GM12891 (cell line): ENCODE measurements around the gene BSND.

Experiments
- DNase-seq: peaks from one replicate; pipeline ENCODE4 v3.0.0; 2011; ENCODE audit warnings: low spot score; ENCODE audit not compliant: insufficient read length
- FAIRE-seq: peaks from 2 replicates; lab custom pipeline; 2011; peaks lifted over from hg19 to GRCh38; lab: Jason Lieb, UNC
- PAX5 ChIP-seq: IDR thresholded peaks from 2 replicates; pipeline ENCODE4 v1.6.1; 2011; ENCODE audit warnings: low read length, moderate library complexity, mild to moderate bottlenecking; ENCODE audit not compliant: insufficient read depth, severe bottlenecking
- POLR2A ChIP-seq: IDR thresholded peaks from 2 replicates; pipeline ENCODE4 v1.6.1; 2011; ENCODE audit warnings: low read depth, low read length, control low read depth
- POLR2AphosphoS5 ChIP-seq: IDR thresholded peaks from 2 replicates; pipeline ENCODE4 v1.6.1; 2011; ENCODE audit warnings: low read depth, low read length, control low read depth
- POU2F2 ChIP-seq: IDR thresholded peaks from 2 replicates; pipeline ENCODE4 v1.6.1; 2011; ENCODE audit warnings: low read depth, mild to moderate bottlenecking, control low read depth, low read length, moderate library complexity
- SPI1 ChIP-seq: IDR thresholded peaks from 2 replicates; pipeline ENCODE4 v1.6.1; 2011; ENCODE audit warnings: low read depth, low read length, control low read depth
- TAF1 ChIP-seq: IDR thresholded peaks from 2 replicates; pipeline ENCODE4 v1.6.1; 2011; ENCODE audit warnings: low read depth, low read length, control low read depth

BSND gene

GRCh38 chr1:54982739-54983138 is 16.0 kb upstream of the BSND start:
- TF ChIP-seq POLR2A (no peak), TAF1 (no peak), PAX5 (no peak), SPI1 (no peak), POLR2AphosphoS5 (no peak), POU2F2 (no peak)
- DNase-seq (no peak), FAIRE-seq (no peak)

GRCh38 chr1:54984131-54984842 is 14.4 kb upstream of the BSND start:
- TF ChIP-seq SPI1 (no peak), POLR2A (no peak), PAX5 (no peak), POU2F2 (no peak), POLR2AphosphoS5 (no peak), TAF1 (no peak)
- DNase-seq (no peak), FAIRE-seq (no peak)

- FAIRE-seq, result no peak
Observed at GRCh38 chr1:54985556-54985955, 13.2 kb upstream of the BSND start.

GRCh38 chr1:54986025-54986424 is 12.7 kb upstream of the BSND start:
- no peak for FAIRE-seq
- no peak for TF ChIP-seq TAF1
- TF ChIP-seq POLR2A, result no peak
- TF ChIP-seq PAX5, result no peak
- TF ChIP-seq POLR2AphosphoS5, result no peak
- TF ChIP-seq SPI1, result no peak
- no peak for DNase-seq

More at GRCh38 chr1:54985556-54985955, 13.2 kb upstream of the BSND start:
- DNase-seq, result no peak
- TF ChIP-seq POU2F2 (no peak), SPI1 (no peak), POLR2AphosphoS5 (no peak), TAF1 (no peak), POLR2A (no peak), PAX5 (no peak)

- DNase-seq, result no peak
- no peak for TF ChIP-seq POLR2AphosphoS5
- no peak for TF ChIP-seq SPI1
- TF ChIP-seq PAX5, result no peak
- no peak for TF ChIP-seq TAF1
- TF ChIP-seq POU2F2, result no peak
- TF ChIP-seq POLR2A, result no peak
- FAIRE-seq, result no peak
Observed at GRCh38 chr1:54986533-54986932, 12.2 kb upstream of the BSND start.

- FAIRE-seq (no peak), DNase-seq (no peak)
- no peak for TF ChIP-seq PAX5
- TF ChIP-seq TAF1, result no peak
- TF ChIP-seq POU2F2, result no peak
- TF ChIP-seq POLR2AphosphoS5, result no peak
- no peak for TF ChIP-seq SPI1
Observed at GRCh38 chr1:54987427-54987826, 11.3 kb upstream of the BSND start.

- DNase-seq (no peak), FAIRE-seq (no peak)
- TF ChIP-seq POLR2A (no peak), SPI1 (no peak), TAF1 (no peak), POU2F2 (no peak), PAX5 (no peak), POLR2AphosphoS5 (no peak)
Observed at GRCh38 chr1:54987919-54988705, 10.6 kb upstream of the BSND start.

- no peak for TF ChIP-seq TAF1
- no peak for TF ChIP-seq POLR2AphosphoS5
- no peak for TF ChIP-seq POLR2A
- TF ChIP-seq POU2F2, result no peak
- TF ChIP-seq SPI1, result no peak
- TF ChIP-seq PAX5, result no peak
- no peak for DNase-seq
- no peak for FAIRE-seq
Observed at GRCh38 chr1:54988975-54989374, 9.8 kb upstream of the BSND start.

- TF ChIP-seq POU2F2 (no peak), POLR2A (no peak), PAX5 (no peak), SPI1 (no peak), POLR2AphosphoS5 (no peak), TAF1 (no peak)
- FAIRE-seq (no peak), DNase-seq (no peak)
Observed at GRCh38 chr1:54989473-54989872, 9.3 kb upstream of the BSND start.
